Peyer's patch (tissue), 4 donors: ENCODE measurements around the gene JPH2. TPM values are rescaled to one million over a fixed set of nuclear protein-coding genes. Genes with fewer than 3 reads are reported as not detected.

ENCODE experiments used
- DNase-seq, 3 donors: peaks; one replicate each; pipeline ENCODE4 v3.0.0-alpha.2; 2017 to 2019
- H3K27ac ChIP-seq, 4 donors: fragments of 200-600 bp; sonication (generic); one replicate each; pipeline ENCODE4 v1.5.1; 2016 to 2019
- H3K27me3 ChIP-seq, 2 donors: fragments of 200-600 bp; sonication (generic); one replicate each; pipeline ENCODE4 v1.5.1; 2019
- H3K36me3 ChIP-seq, 3 donors: fragments of 200-600 bp; sonication (generic); one replicate each; pipeline ENCODE4 v1.5.1; 2016 to 2019
- H3K4me1 ChIP-seq, 4 donors: fragments of 200-600 bp; sonication (generic); one replicate each; pipeline ENCODE4 v1.5.1; 2016 to 2019
- H3K4me3 ChIP-seq, 4 donors: fragments of 200-600 bp; sonication (generic); 1 replicate in 3 of 4; 2 replicates in 1 of 4; pipeline ENCODE4 v1.5.1; 2016 to 2019; ENCODE audit warnings: mild to moderate bottlenecking in 1 of 4
- H3K9me3 ChIP-seq, 4 donors: fragments of 200-600 bp; sonication (generic); one replicate each; pipeline ENCODE4 v1.5.1; 2016 to 2019; ENCODE audit warnings: mild to moderate bottlenecking in 1 of 4
- POLR2A ChIP-seq, 2 donors: fragments of 450-650 bp; IDR thresholded peaks; one replicate each; pipeline ENCODE4 v1.5.1; 2017; ENCODE audit warnings: antibody characterized with exemption in 2 of 2, mild to moderate bottlenecking in 2 of 2, moderate library complexity in 2 of 2
- total RNA-seq, 4 donors: library from RNA; depleted of rRNA; stranded (reverse); fragments of >200 nt; gene quantifications; one replicate each; pipeline ENCODE4 v1.1.0, GENCODE V29; 2016
- TF ChIP-seq, protein P1 (sequence below), 6 experiments: fragments of 450-650 bp in 4 of 6; fragments of 200-600 bp in 2 of 6; sonication (generic) in 1 of 6; IDR thresholded peaks; one replicate each; pipeline ENCODE4 v1.5.1; 2017 to 2019; ENCODE audit warnings: antibody characterized with exemption in 6 of 6, mild to moderate bottlenecking in 3 of 6, moderate library complexity in 1 of 6

The JPH2 gene
- total RNA-seq, 4 donors from 2014 or later, result 1.2 to 8.0 (median 4.2) TPM

GRCh38 chr20:44125332-44126127, 61.5 kb downstream of the JPH2 start:
- Histone ChIP-seq H3K9me3 (no peaks in the 10 kb centered on the region), H3K4me3 (no peak overlapping the region), H3K36me3 (no peaks in the 10 kb centered on the region), H3K27me3 (no peaks in the 10 kb centered on the region), H3K27ac (no peak overlapping the region), H3K4me1 (peaks cover 0 to 5% (median 0%) of the 10 kb centered on the region in 4 donors)
- peak in 1 of 3 donors; percentile 14 for DNase-seq
- TF ChIP-seq, protein P1, sequence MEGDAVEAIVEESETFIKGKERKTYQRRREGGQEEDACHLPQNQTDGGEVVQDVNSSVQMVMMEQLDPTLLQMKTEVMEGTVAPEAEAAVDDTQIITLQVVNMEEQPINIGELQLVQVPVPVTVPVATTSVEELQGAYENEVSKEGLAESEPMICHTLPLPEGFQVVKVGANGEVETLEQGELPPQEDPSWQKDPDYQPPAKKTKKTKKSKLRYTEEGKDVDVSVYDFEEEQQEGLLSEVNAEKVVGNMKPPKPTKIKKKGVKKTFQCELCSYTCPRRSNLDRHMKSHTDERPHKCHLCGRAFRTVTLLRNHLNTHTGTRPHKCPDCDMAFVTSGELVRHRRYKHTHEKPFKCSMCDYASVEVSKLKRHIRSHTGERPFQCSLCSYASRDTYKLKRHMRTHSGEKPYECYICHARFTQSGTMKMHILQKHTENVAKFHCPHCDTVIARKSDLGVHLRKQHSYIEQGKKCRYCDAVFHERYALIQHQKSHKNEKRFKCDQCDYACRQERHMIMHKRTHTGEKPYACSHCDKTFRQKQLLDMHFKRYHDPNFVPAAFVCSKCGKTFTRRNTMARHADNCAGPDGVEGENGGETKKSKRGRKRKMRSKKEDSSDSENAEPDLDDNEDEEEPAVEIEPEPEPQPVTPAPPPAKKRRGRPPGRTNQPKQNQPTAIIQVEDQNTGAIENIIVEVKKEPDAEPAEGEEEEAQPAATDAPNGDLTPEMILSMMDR (IDR thresholded peaks at IDR 0.05), result no peak
- no peak for TF ChIP-seq POLR2A (IDR thresholded peaks at IDR 0.05)

DNA sequence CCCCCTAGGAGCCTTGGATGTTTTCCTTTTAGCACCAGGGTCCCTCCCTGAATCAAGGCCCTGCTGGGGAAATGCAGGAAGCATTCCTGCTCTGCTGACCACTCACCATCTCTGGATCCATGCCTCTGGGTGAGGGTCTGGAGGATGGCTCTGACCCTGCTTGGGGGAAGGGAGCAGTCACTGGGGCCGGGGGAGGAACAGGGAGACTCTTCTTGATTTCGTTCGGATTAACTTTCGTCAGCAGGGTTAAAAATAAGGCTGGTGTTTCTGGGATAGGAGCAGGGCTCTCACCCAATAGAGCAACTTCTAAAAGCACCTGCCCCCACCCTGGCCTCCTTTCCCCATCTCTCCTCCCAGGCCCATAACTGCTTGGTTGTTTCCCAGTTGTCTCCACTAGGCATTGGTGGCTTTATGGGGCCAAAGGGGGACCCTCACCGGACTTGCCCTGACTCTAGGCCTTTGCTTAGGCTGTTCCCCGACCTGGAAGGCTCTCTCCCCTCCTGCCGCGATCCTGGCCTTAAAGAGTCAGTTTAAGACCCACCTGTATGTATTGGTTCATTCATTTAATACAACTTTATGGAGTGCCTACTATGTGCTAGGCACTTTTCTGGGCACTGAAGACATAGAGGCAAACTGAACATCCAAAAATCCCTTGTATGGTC, 63.0 kb downstream of the JPH2 start:
- H3K36me3 ChIP-seq, result no peaks in the 10 kb centered on the region
- DNase-seq, result no peak
- H3K9me3 ChIP-seq, result no peaks in the 10 kb centered on the region
- no peak overlapping the region for H3K4me3 ChIP-seq
- no peaks in the 10 kb centered on the region for H3K4me1 ChIP-seq
- H3K27ac ChIP-seq, result peak overlapping the region in 1 of 4 donors; percentile 22
- H3K27me3 ChIP-seq, result no peaks in the 10 kb centered on the region
- no peak for TF ChIP-seq POLR2A (IDR thresholded peaks at IDR 0.05)
- TF ChIP-seq, protein P1 (IDR thresholded peaks at IDR 0.05), result no peak

DNA sequence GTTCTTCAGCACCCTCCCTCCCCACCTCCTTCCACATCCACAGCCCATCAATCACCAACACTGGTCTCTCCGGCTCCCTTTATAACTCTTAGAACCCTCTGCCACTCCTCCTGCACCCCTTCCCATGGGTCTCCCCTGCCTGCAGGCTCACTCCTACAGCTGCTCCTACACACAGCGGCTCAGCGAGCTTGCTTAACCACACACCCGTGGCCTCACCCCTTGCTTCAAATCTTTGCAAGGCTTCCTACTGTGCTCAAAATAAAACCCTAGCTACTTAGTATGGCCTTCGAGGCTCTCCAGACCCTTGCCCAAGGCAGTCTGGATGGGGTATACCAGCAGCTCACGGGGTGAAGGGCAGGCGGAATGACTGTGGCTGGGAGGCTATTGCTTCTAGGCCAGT, 63.7 kb downstream of the JPH2 start:
- Histone ChIP-seq H3K27ac (peak overlapping the region in 1 of 4 donors; percentile 22), H3K36me3 (no peaks in the 10 kb centered on the region), H3K4me3 (no peak overlapping the region), H3K9me3 (no peaks in the 10 kb centered on the region), H3K27me3 (no peaks in the 10 kb centered on the region), H3K4me1 (no peaks in the 10 kb centered on the region)
- no peak for TF ChIP-seq POLR2A (IDR thresholded peaks at IDR 0.05)
- TF ChIP-seq, protein P1 (IDR thresholded peaks at IDR 0.05), result no peak
- DNase-seq, result no peak

GRCh38 chr20:44120676-44121425, 66.1 kb downstream of the JPH2 start:
- Histone ChIP-seq H3K4me1 (no peaks in the 10 kb centered on the region), H3K27ac (no peak overlapping the region), H3K27me3 (no peaks in the 10 kb centered on the region), H3K36me3 (no peaks in the 10 kb centered on the region), H3K9me3 (no peaks in the 10 kb centered on the region), H3K4me3 (no peak overlapping the region)
- TF ChIP-seq POLR2A (IDR thresholded peaks at IDR 0.05), result no peak
- TF ChIP-seq, protein P1 (IDR thresholded peaks at IDR 0.05), result no peak
- no peak for DNase-seq

DNA sequence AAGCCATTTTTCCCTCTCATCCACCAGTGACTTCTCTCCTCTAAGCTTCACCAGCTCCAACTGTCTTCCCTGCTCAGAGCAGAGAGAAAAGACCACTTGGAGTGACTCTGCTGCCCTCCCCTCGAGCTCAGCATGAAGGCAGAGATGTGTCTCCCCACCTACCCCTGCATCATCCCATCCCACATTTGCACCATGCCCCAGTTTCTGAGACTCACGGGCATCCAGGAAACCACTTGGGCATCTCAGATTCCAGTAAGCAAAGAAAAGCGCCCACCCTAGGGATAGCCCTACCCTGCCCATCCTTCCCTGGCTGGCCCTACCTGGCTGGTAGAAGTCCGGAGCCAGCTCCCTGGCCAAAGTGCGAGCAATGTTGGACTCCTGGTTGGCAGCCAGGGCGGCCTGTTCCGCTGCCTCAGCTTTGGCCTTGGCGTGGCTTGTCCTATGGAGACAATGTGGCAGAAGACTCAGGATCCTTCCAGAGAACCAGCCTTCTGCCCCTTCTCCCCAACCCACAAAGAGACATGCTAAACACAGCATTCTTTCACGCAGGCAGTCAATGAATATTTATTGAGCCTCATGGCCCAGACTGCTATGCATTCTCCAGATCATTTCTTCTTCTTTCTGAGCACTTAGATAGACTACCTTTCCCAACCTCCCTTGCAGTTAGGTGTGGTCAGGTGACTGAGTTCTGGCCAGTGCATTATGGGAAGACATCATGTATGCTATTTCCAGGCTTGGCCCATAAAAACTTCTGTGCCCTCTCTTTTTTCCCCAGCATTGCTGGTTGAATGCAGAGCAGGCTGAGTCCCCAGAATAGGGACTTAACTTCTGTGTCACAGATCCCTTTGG, 68.6 kb downstream of the JPH2 start:
- Histone ChIP-seq H3K9me3 (no peaks in the 10 kb centered on the region), H3K4me1 (no peaks in the 10 kb centered on the region), H3K36me3 (no peaks in the 10 kb centered on the region), H3K4me3 (no peak overlapping the region), H3K27me3 (no peaks in the 10 kb centered on the region), H3K27ac (no peak overlapping the region)
- TF ChIP-seq, protein P1 (IDR thresholded peaks at IDR 0.05), result no peak
- no peak for TF ChIP-seq POLR2A (IDR thresholded peaks at IDR 0.05)
- DNase-seq, result no peak
